ENCODE measurements around the gene RNF224. TPM values are rescaled to one million over a fixed set of nuclear protein-coding genes. Genes with fewer than 3 reads are reported as not detected.

The RNF224 gene
- polyA plus RNA-seq, 3 donors = not detected

DNA sequence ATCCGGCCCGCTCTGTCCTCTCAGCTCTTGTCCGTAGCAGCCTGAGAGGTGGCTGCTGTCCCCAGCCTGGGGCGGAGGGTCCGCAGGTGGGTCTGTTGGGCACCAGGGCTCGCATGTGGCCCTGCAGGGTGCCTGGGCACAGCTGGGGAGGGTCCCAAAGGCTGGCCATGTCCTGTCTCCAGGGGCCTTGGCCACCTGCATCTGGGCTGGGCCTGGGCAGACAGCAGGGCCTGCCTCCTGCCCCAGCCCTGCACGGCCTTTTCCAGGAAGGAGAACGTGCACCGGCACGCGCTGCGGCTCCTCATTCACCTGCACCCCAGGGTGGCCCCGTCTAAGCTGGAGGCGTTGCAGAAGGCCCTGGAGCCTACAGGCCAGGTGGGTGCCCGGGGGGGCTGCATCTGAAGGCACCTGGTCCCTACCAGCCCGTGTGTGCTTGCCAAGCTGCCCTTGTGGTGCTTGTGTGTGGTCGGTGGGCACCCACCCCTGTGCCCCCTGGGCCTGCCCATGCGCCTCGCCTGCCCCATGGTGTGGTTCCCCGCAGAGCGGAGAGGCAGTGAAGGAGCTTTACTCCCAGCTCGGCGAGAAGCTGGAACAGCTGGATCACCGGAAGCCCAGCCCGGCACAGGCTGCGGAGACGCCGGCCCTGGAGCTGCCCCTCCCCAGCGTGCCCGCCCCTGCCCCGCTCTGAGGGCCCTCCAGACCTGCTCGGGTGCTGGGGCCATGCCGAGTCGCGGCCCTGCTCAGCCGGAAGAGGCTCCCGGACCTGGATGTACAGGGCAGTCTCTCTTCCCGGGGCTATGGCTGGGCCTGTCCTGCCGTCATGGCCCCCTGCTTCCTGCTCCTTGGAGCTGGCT lies 45.2 kb downstream of the RNF224 start:
- H3K27me3 ChIP-seq (ENCODE audit: control insufficient read depth in 2 of 2, insufficient read depth in 2 of 2, low read length in 2 of 2) = no peaks in the 10 kb centered on the region
- Mint-ChIP-seq H3K4me1 (peaks cover 56% of the 10 kb centered on the region), H3K9me3 (no peaks in the 10 kb centered on the region), H3K27me3 (ENCODE audit: low read depth in 3 of 3) (peaks cover 0 to 4% (median 2%) of the 10 kb centered on the region in 3 donors), H3K27ac (no peak overlapping the region), H3K36me3 (peaks cover 26 to 59% of the 10 kb centered on the region in 2 donors), H3K4me3 (no peak overlapping the region)
- peaks cover 16 to 60% of the 10 kb centered on the region in 2 donors for H3K36me3 ChIP-seq (replicated peaks in 1 of 2; ENCODE audit: control insufficient read depth in 1 of 2, insufficient read depth in 2 of 2, low read length in 2 of 2)
- no peak overlapping the region for H2AFZ ChIP-seq (ENCODE audit: insufficient read depth, low read depth, low read length, poor library complexity, severe bottlenecking)
- H4K20me1 ChIP-seq (ENCODE audit: insufficient read depth, low read length) = peaks cover 24% of the 10 kb centered on the region
- H3K4me2 ChIP-seq (replicated peaks; ENCODE audit: extremely low read depth, low read length, poor library complexity, severe bottlenecking) = no peak overlapping the region
- DNase-seq = no peak
- no peaks in the 10 kb centered on the region for H3K9me3 ChIP-seq (replicated peaks in 1 of 2; ENCODE audit: control insufficient read depth in 1 of 2, insufficient read depth in 1 of 2, low read length in 2 of 2)
- no peak overlapping the region for H3K9ac ChIP-seq (ENCODE audit: insufficient read depth, low read length, poor library complexity, severe bottlenecking)
- no peak overlapping the region for H3K4me3 ChIP-seq (replicated peaks in 1 of 3; ENCODE audit: low read depth in 2 of 3, low read length in 3 of 3)
- H3K4me1 ChIP-seq (ENCODE audit: control insufficient read depth in 1 of 2, insufficient read depth in 2 of 2, low read length in 2 of 2) = peaks cover 50 to 57% of the 10 kb centered on the region in 2 donors
- TF ChIP-seq, protein P1, sequence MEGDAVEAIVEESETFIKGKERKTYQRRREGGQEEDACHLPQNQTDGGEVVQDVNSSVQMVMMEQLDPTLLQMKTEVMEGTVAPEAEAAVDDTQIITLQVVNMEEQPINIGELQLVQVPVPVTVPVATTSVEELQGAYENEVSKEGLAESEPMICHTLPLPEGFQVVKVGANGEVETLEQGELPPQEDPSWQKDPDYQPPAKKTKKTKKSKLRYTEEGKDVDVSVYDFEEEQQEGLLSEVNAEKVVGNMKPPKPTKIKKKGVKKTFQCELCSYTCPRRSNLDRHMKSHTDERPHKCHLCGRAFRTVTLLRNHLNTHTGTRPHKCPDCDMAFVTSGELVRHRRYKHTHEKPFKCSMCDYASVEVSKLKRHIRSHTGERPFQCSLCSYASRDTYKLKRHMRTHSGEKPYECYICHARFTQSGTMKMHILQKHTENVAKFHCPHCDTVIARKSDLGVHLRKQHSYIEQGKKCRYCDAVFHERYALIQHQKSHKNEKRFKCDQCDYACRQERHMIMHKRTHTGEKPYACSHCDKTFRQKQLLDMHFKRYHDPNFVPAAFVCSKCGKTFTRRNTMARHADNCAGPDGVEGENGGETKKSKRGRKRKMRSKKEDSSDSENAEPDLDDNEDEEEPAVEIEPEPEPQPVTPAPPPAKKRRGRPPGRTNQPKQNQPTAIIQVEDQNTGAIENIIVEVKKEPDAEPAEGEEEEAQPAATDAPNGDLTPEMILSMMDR (IDR thresholded peaks at IDR 0.05) = no peak
- peaks cover 18% of the 10 kb centered on the region for H3K79me2 ChIP-seq (ENCODE audit: insufficient read depth, low read length)
- WGBS (ENCODE audit: insufficient coverage) = 93% methylated on average over 39 of the region's 39 CpGs
- no peak overlapping the region for H3K27ac ChIP-seq (ENCODE audit: low read depth in 1 of 2, low read length in 2 of 2)
- intact Hi-C loops (cut with micrococcal nuclease) = no loop called here

DNA sequence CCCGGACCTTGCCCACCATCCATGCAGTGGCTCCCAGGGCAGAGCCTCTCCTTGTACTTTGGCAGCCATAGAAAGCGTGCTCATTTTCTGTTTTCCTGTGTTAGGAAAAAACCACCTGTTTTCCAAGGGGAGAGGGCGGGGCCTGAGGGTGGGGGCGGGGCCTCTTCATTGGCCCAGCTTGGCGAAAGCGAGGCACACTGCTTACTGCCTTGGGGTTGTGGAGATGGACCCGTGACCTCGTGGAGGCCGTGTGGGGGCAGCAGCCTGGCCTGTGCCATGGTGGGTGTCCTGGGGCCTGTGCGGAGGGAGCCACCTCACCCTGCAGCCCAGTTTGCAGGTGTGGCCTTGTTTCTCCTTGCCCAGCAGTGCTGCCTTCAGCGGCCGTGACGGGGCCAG lies 45.8 kb downstream of the RNF224 start:
- Histone ChIP-seq H3K27me3 (ENCODE audit: control insufficient read depth in 2 of 2, insufficient read depth in 2 of 2, low read length in 2 of 2) (no peaks in the 10 kb centered on the region), H3K4me1 (ENCODE audit: control insufficient read depth in 1 of 2, insufficient read depth in 2 of 2, low read length in 2 of 2) (peaks cover 44 to 57% of the 10 kb centered on the region in 2 donors), H2AFZ (ENCODE audit: insufficient read depth, low read depth, low read length, poor library complexity, severe bottlenecking) (no peak overlapping the region), H3K9ac (ENCODE audit: insufficient read depth, low read length, poor library complexity, severe bottlenecking) (no peak overlapping the region), H3K9me3 (replicated peaks in 1 of 2; ENCODE audit: control insufficient read depth in 1 of 2, insufficient read depth in 1 of 2, low read length in 2 of 2) (no peaks in the 10 kb centered on the region), H3K79me2 (ENCODE audit: insufficient read depth, low read length) (peaks cover 22% of the 10 kb centered on the region), H4K20me1 (ENCODE audit: insufficient read depth, low read length) (peaks cover 29% of the 10 kb centered on the region), H3K4me3 (replicated peaks in 1 of 3; ENCODE audit: low read depth in 2 of 3, low read length in 3 of 3) (no peak overlapping the region), H3K27ac (ENCODE audit: low read depth in 1 of 2, low read length in 2 of 2) (no peak overlapping the region), H3K36me3 (replicated peaks in 1 of 2; ENCODE audit: control insufficient read depth in 1 of 2, insufficient read depth in 2 of 2, low read length in 2 of 2) (peaks cover 16 to 56% of the 10 kb centered on the region in 2 donors), H3K4me2 (replicated peaks; ENCODE audit: extremely low read depth, low read length, poor library complexity, severe bottlenecking) (no peak overlapping the region)
- intact Hi-C loops (cut with micrococcal nuclease) = no loop called here
- no peaks in the 10 kb centered on the region for H3K9me3 Mint-ChIP-seq
- 95% methylated on average over 13 of the region's 13 CpGs for WGBS (ENCODE audit: insufficient coverage)
- TF ChIP-seq, protein P1 (IDR thresholded peaks at IDR 0.05) = no peak
- H3K4me3 Mint-ChIP-seq = no peak overlapping the region
- H3K4me1 Mint-ChIP-seq = peaks cover 50% of the 10 kb centered on the region
- DNase-seq = no peak
- peaks cover 0 to 4% (median 2%) of the 10 kb centered on the region in 3 donors for H3K27me3 Mint-ChIP-seq (ENCODE audit: low read depth in 3 of 3)
- peaks cover 22 to 53% of the 10 kb centered on the region in 2 donors for H3K36me3 Mint-ChIP-seq
- no peak overlapping the region for H3K27ac Mint-ChIP-seq
